HG02798 (cell line): ENCODE data around the gene ZNF205.

Experiments used
- ATAC-seq: cut with Tn5 transposase; IDR thresholded peaks from one replicate; pipeline ENCODE4 v1.9.1; 2021; ENCODE audit warnings: mild to moderate bottlenecking; ENCODE audit not compliant: unreplicated experiment, poor library complexity

Gene ZNF205

GRCh38 chr16:3147046-3147756 is 34.8 kb downstream of the ZNF205 start:
- no peak for ATAC-seq

DNA sequence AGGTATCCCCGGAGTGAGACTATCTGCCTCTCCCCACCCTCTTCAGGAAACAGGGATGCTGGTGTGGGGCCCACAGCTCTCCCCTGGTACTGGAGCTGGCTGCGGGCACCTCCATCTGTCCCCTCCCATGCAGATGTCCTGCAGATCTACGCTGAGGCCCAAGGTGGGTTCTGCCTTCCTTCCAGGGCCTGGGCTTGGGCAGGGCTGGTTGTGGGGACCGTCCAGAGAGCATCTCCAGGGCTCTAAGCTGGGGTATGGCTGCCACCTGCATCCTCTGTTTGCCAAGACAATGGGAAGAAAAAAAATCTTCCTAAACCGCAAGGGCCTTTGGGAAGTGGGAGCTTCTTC is 35.3 kb downstream of the ZNF205 start:
- ATAC-seq: no peak

- ATAC-seq: no peak
These were observed 36.1 kb downstream of the ZNF205 start for GRCh38 chr16:3148256-3149192.

DNA sequence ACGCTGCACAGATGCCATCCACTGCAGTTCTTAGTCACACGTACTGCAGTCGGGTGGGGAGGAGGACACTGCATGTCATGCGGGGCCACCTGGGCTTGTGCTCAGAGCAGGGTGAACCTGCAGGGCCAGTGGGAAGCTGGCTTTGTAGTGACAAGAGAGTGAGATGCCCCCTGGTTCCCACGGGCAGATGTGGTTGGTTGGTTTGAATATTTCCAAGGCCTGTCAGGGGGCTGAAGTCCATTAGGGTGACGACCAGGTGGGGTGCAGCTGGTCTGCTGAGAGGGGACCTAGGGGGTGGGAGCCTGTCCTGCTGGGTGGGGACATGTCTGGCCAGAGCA is 36.8 kb downstream of the ZNF205 start:
- no peak for ATAC-seq

DNA sequence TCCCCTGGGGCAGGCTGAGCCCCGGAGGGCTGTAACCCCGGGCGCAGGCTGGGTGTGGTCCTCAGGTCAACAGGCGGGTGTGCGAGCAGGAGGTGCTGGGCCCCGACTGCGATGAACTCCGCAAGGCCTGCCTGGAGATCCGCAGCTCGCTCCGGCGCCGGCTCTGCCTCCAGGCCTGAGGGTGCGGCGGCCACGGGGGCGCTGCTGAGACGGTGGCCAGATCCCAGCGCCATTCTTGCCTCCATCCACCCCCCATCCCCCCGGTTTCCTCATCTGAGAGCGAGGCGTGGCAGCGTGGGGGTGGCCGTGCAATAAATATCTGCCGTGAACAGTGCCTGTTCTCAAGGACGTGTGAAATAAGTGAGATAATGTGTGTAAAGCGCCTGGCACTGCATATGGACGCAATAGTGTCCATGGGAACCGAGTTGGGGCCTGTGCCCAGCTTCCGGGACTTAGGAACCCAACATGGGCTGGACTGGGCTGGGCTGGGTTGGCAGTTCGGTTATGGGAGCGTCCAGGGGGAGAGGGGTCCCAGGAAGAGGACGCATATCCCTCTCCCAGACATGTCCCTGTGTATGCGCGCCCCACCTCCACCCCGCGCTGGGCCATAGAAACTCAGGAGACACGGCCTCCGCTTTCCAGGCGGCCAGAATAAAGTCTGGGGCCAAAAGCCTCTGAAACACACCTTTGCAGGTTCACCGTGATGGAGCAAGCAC is 37.4 kb downstream of the ZNF205 start:
- no peak for ATAC-seq

DNA sequence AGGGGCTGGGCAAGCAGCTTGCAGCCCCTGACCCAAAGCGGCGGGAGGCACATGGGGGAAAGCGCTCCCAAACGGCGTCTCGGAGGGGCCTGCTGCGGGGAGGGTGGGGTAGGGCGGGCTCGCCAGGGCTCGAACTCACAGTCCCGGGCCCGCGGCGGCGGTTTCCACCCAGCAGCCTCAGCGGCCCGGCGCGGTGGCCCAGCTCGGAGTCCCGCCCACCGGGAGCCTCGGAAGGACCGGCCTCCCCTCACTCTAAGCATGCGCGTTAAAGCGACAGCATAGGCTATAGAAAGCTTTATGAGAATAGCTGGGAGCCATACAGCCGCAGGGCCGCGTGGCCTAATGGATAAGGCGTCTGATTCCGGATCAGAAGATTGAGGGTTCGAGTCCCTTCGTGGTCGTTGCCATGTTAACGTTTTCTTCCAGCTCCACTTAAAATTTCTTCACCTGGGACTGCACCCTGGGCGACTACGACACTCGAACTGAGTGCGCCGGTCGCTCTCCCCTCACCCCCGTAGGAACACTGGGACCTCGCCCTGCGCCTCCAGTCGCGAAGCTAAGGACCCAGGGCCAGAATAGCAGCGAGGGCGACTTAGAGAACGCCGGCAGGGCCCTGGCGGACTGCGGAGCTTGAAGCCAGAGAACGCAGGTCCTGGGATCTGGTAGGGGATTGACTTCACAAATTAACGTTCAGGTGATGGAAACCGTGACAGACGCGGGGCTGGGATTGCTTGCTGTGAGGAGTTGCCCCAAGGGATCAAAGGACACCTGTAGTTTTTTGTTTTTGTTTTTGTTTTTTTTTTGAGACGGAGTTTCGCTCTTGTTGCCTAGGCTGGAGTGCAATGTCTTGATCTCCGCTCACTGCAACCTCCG is 38.2 kb downstream of the ZNF205 start:
- peak; percentile 84 for ATAC-seq

GRCh38 chr16:3152027-3152276 is 39.6 kb downstream of the ZNF205 start:
- ATAC-seq: no peak

GRCh38 chr16:3152277-3152990 is 40.0 kb downstream of the ZNF205 start:
- ATAC-seq: peak; percentile 25

- ATAC-seq: no peak
These were observed 40.6 kb downstream of the ZNF205 start for GRCh38 chr16:3152991-3153368.

- ATAC-seq: no peak
These were observed 42.8 kb downstream of the ZNF205 start for GRCh38 chr16:3155181-3155580.

DNA sequence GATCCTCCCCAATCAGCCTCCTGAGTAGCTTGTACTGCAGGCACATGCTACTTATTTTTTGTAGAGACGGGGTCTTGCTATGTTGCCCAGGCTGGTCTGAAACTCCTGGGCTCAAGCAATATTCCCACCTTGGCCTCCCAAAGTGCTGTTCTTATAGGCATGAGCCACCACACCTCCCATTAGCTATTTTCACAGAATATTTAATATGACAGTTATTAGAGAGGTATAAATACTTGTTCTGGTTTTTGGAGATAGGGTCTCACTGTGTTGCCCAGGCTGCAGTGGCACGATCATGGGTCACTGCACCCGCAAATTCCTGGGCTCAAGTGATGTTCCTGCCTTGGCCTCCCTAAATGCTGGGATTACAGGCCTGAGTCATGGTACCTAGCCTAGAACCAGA is 43.6 kb downstream of the ZNF205 start:
- ATAC-seq: no peak

DNA sequence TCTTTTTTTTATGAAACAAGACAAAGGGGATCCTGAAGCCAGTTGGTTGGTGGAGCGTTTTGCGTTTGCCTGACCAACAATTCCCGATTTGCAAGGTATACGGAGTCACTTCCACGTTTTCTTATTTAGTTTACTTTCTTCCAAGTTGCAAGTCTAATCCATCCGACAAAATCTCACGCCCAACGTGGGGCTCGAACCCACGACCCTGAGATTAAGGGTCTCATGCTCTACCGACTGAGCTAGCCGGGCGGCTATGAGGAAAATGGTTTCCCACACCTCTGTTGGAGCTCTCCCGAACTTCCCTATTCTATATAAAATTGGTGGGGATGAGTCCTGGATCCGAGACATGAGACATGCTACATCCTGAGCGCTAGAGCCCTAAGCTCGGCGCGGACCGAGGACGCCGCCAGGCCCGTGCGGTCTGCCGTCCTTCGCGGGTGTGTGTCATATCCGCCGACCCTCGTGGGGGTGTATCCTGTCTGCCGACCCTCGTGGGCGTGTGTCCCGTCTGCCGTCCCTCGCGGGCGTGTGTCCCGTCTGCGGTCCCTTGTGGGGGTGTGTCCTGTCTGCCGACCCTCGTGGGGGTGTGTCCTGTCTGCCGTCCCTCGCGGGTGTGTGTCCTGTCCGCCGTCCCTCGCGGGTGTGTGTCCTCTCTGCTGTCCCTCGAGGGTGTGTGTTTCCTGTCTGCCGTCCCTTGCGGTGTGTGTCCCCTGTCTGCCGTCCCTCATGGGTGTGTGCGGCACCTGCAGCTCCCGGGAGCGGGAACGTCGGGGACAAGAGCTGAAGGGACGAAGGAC is 45.0 kb downstream of the ZNF205 start:
- no peak for ATAC-seq

- no peak for ATAC-seq
These were observed 45.7 kb downstream of the ZNF205 start for GRCh38 chr16:3158026-3158509.

- peak; percentile 45 for ATAC-seq
These were observed 46.3 kb downstream of the ZNF205 start for GRCh38 chr16:3158510-3159314.

DNA sequence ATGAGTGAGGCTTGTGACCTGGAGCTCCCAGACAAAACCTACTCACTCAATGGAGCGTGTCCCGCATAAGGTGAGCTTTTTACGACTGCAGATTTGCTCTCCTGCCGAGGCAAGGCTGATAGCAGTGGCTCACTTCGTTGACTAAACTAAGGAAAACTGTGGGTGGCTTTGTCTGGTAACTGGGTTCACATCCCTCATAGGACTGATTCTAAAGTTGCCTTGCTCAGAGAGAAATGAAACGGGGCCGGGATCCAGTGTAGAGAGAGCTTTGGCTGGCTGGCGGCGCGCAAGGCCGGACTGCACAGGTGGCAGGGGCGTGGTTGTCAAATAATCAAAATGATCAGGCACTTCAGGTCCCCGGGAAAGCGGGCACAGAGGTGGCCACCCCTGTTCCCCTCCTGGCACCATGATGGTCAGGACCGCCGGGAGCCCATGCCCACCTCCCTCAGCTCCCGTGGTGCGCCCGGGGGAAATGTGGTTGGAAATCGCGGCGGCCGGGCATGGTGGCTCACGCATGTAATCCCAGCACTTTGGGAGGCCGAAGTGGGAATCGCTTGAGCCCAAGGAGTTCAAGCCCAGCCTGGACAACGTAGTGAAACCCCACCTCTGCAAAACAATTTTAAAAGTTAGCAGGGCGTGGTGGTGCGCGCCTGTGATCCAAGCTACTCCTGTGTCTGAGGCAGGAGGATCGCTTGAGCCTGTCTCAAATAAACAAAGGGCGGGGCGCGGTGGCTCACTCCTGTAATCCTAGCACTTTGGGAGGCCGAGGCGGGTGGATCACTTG is 49.0 kb downstream of the ZNF205 start:
- ATAC-seq: no peak

- ATAC-seq: no peak
These were observed 52.0 kb downstream of the ZNF205 start for GRCh38 chr16:3164121-3164991.
